Transverse colon (tissue), 1 donor: Measurements from ENCODE around the gene TNNI3.

ENCODE experiments used
- EP300 ChIP-seq: sonication (generic); formaldehyde crosslinking; IDR thresholded peaks from one replicate; pipeline ENCODE4 v1.6.1; 2017; ENCODE audit warnings: antibody characterized with exemption, low read depth
- POLR2A ChIP-seq: fragments of 450-650 bp; IDR thresholded peaks from one replicate; pipeline ENCODE4 v1.6.1; 2016; ENCODE audit warnings: antibody characterized with exemption, mild to moderate bottlenecking, moderate library complexity

GRCh38 chr19:55141696-55142095 is 15.8 kb downstream of the TNNI3 start:
- TF ChIP-seq POLR2A, result no peak
- TF ChIP-seq EP300, result no peak
